Sigmoid colon (tissue), 4 donors: ENCODE data around the gene DOLK.

Source experiments
- CTCF ChIP-seq, 4 experiments: fragments of 450-650 bp in 3 of 4; fragments of 200-600 bp in 1 of 4; IDR thresholded peaks; one replicate each; pipeline ENCODE4 v1.5.1; 2016 to 2019; ENCODE audit warnings: antibody characterized with exemption in 4 of 4, mild to moderate bottlenecking in 3 of 4, moderate library complexity in 2 of 4
- EP300 ChIP-seq, 4 donors: sonication (generic); formaldehyde crosslinking; IDR thresholded peaks; one replicate each; pipeline ENCODE4 v1.6.1; 2017; ENCODE audit warnings: antibody characterized with exemption in 4 of 4
- POLR2A ChIP-seq, 2 donors: fragments of 450-650 bp; IDR thresholded peaks; one replicate each; pipeline ENCODE4 v1.6.1; 2016; ENCODE audit warnings: antibody characterized with exemption in 2 of 2, mild to moderate bottlenecking in 2 of 2, moderate library complexity in 2 of 2

- TF ChIP-seq POLR2A (IDR thresholded peaks at IDR 0.05) (no peak), EP300 (IDR thresholded peaks at IDR 0.05) (no peak), CTCF (IDR thresholded peaks at IDR 0.05) (no peak)
Observed at GRCh38 chr9:128902351-128903078, 44.9 kb downstream of the DOLK start.
